ENCODE measurements around the gene NAV2.

NAV2 gene

GRCh38 chr11:19872512-19873145, 160.0 kb downstream of the NAV2 start:
- DNase-seq (ENCODE audit: low read depth, low spot score): no peak
- H3K4me3 ChIP-seq (ENCODE audit: low read depth, low read length): no peak overlapping the region
- TF ChIP-seq CTCF (IDR thresholded peaks at IDR 0.05; ENCODE audit: low read depth, low read length): no peak
- in situ Hi-C loops (cut with HindIII; ENCODE audit: low sequenced_read_pairs): no loop called here

DNA sequence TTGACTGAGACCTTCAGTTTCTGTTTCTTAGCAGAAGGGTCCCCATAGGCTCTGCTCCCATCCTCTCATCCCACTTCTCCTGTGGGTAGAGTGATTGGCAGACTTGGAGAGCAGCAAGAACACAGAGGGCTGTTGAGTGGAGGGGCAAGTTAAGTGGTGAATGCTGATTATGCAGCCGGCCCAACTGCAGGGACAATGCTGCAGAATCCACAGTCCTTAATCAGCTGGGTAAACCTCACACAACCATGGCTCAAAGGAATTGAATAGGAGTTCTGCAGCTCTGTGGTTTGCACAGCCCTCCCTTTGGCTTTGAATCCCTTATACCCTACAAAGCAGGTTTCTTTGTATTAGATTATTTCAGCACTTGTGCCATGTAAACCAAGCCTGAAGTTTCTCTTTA, 161.1 kb downstream of the NAV2 start:
- DNase-seq (ENCODE audit: low read depth, low spot score): no peak
- in situ Hi-C loops (cut with HindIII; ENCODE audit: low sequenced_read_pairs): no loop called here
- TF ChIP-seq CTCF (IDR thresholded peaks at IDR 0.05; ENCODE audit: low read depth, low read length): no peak
- H3K4me3 ChIP-seq (ENCODE audit: low read depth, low read length): no peak overlapping the region

DNA sequence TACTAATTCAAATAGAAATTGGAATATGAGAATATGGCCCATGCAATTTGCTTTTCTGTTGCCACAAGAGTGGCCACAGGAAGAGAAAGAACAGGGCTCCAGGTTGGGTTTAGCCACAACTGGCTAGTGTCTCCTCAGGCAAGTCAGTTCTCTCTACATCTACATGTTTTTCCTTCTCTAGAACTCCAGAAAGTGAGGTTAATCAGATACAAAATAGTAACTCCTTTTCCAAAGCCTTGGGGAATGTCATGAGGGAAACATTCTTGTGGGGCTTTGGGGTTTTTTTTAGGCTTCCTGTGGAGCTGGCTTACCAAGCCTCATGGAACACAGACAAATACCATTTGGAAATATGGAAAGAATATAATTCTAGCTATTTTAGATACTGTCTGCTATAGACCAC, 161.6 kb downstream of the NAV2 start:
- in situ Hi-C loops (cut with HindIII; ENCODE audit: low sequenced_read_pairs): no loop called here
- no peak overlapping the region for H3K4me3 ChIP-seq (ENCODE audit: low read depth, low read length)
- no peak for TF ChIP-seq CTCF (IDR thresholded peaks at IDR 0.05; ENCODE audit: low read depth, low read length)
- DNase-seq (ENCODE audit: low read depth, low spot score): no peak

DNA sequence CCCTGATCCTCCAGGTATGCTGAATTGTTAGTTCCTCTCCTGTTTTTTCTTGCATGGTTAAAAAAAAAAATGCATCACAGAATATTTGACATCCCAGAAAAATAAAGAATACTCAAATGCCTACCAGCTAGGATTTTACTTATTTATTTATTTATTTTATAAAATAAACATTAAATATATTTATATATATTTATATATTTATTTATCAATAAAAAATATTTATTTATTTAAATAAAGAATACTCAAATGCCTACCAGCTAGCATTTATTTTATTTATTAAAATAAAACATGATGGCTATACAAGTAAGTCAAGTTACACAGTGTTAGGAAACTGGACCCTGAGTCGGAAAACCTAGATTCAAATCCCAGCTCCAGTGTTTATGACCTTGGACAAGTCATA, 164.1 kb downstream of the NAV2 start:
- no peak overlapping the region for H3K4me3 ChIP-seq (ENCODE audit: low read depth, low read length)
- no peak for TF ChIP-seq CTCF (IDR thresholded peaks at IDR 0.05; ENCODE audit: low read depth, low read length)
- no peak for DNase-seq (ENCODE audit: low read depth, low spot score)
- in situ Hi-C loops (cut with HindIII; ENCODE audit: low sequenced_read_pairs): no loop called here

DNA sequence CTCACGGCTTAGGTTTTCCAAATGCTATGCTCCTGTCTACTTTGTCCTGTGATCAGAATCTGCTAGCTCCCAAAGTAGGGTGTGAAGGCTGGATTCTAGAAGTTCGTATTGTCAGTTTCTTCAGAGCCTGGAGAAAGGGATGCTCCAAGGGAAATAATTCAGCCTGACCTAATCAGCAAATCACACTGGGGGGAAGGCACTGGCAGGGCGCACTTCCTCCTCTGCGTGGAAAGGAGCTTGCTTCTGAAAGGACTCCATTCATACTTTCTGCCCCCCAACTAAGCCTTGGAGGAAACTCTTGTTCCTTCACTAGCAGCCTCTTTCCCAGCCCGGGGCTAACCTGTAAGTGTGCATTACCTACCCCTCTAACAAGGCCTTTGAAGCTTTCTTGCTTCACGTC, 165.9 kb downstream of the NAV2 start:
- in situ Hi-C loops (cut with HindIII; ENCODE audit: low sequenced_read_pairs): no loop called here
- no peak for DNase-seq (ENCODE audit: low read depth, low spot score)
- no peak overlapping the region for H3K4me3 ChIP-seq (ENCODE audit: low read depth, low read length)

GRCh38 chr11:19879307-19880087, 166.9 kb downstream of the NAV2 start:
- DNase-seq (ENCODE audit: low read depth, low spot score): no peak
- no peak overlapping the region for H3K4me3 ChIP-seq (ENCODE audit: low read depth, low read length)
- TF ChIP-seq CTCF (IDR thresholded peaks at IDR 0.05; ENCODE audit: low read depth, low read length): no peak
- in situ Hi-C loops (cut with HindIII; ENCODE audit: low sequenced_read_pairs): no loop called here

More for the DNA sequence above, 165.9 kb downstream of the NAV2 start:
- TF ChIP-seq CTCF (IDR thresholded peaks at IDR 0.05; ENCODE audit: low read depth, low read length): no peak
